Activated CD4-positive, CD25-positive, alpha-beta regulatory T cell (primary cell): ENCODE results near the gene OR6B3.
"Not testable (repeated sequence)": the region's sequence is repeated elsewhere in the genome, so short reads cannot be mapped to it uniquely, and the experiment has no call there.

ENCODE experiments used
- DNase-seq, 4 experiments: peaks; one replicate each; lab custom pipeline; 2025; lab: John Stamatoyannopoulos, UW

The OR6B3 gene

DNA sequence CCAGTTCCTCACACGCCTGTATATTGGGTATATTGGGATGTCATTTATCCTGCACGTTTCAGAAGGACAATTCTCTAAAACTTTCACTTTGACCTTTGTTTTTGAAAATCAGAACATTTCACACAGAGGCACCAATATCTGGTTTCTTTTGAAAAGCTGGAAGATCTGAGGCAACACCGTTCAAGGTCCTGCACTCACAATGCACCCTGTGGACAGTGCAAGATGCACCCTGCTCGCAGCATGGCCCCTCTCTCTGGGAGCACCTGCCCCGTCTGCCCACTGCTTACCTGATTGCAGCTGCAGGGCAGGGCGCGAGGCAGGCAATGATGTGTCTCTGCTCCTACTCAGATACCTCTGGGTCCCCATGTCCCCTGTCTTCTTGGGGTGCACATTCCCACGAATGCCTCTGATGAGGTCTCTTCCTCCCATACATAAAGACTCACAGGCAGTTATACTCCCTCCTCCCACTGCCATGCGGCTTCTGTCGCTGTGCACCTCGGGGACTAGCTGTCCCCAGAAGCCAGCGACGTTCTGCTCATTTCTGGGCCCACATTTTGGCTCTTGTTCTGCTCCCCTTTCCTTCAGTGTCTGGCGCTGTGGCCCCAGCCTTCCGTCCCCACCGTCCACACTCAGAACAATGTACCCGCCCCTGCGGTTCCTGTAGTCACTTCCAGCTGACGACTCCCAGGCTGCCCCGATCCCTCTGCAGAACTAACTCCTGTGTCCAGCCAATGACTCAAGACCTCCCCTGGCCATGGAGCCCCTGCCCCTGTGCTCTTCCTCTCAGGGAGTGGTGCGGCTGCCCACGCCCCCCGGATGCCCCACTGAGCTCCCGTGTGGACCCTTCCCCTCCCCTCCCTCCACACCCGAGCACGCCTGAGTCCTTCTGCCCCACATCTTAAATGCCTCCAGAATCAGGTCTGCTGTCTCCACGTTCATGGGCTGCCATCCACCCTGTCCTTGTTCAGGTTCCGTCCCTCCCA, at the start of gene OR6B3:
TSS of gene OR6B3 (minus strand) at position 349 of the 983 bp plus-strand sequence.
- no peak for DNase-seq

DNA sequence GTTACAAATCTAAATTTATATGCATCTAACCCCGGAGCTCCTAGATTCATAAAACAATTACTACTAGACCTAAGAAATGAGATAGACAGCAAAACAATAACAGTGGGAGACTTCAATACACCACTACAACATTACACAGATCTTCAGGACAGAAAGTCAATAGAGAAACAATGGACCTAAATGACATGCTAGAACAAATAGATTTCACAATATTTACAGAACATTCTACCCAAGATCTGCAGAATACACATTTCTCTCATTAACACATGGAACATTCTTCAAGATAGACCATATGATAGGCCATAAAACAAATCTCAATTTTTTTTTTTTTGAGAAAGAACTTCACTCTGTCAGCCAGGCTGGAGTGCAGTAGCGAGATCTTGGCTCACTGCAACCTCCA, 45.0 kb upstream of the OR6B3 start:
- DNase-seq, result no peak

DNA sequence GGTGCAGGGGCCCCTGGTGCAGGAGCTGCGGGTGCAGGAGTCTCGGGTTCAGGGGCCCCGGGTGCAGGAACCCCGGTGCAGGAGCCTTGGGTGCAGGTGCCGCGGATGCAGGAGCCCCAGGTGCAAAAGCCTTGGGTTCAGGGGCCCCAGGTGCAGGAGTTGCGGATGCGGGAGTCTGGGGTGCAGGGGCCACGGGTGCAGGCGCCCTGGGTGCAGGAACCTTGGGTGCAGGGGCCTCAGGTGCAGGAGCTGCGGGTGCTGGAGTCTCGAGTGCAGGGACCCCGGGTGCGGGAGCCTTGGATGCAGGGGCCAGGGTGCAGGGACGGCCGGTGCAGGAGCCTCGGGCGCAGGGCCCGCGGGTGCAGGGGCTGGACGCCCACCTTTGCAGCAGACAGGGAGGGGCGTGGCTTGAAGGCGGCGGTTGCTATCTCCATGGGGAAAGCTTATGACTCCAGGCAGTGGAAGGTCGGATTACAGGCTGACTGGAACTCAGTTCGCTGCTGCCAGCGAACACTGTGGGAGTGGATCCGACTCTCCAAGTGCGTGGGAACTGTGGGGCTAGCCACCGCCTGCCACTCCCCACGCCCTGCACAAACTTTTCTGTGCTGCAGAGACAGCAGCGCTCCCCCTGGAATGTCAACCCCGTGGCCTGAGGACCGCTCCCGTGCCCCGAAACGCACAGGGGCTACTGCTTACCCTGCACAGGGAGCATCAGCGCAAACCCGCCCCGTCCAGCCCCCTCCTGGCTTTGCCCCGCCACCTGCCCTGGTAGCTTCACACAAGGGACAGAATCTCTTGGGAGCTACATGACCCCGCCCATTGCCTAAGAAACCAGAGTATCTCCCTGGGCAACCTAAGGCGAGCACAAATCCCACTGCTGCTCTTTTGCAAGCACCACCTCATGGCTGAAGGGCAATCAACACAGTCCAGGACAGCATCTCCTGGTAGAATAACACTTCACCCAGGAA, 42.5 kb upstream of the OR6B3 start:
- DNase-seq, result no peak

DNA sequence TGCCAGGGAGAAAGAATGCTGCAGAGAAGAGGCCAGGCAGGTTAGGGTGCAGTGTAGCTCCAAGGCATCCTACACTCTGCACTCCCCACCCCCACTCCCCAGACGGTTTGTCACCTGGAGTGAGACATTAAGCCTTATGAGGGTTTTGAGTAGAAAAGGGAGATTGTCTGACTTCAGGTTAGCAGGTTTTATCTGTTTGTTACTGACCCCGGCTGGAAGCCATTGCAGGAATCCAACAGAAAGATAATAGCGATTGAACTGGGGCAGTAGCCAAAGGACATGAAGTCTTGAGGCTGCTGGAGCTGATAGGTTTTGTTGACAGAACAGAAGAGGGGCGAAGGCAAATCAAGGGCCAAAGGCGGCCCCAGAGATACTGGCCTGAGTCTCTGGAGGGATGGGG, 36.0 kb upstream of the OR6B3 start:
- no peak for DNase-seq

DNA sequence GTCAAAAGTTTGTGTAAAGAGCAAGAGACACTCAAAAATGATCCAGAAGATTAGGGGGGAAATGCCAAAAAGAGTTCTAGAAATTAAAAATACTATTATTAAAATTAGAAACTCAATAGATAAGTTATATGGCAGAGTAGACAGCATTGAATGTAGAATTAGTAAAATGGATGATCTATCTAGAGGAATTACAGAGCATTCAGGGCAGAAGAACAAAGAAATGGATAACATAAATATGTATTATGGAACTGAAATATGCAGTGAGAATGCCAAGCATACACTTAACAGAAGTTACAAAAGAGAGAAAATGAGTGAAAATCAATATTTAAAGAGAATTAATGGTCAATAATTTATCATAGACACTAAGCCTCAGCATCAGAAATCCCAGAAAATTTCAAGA, 33.2 kb upstream of the OR6B3 start:
- DNase-seq, result no peak

DNA sequence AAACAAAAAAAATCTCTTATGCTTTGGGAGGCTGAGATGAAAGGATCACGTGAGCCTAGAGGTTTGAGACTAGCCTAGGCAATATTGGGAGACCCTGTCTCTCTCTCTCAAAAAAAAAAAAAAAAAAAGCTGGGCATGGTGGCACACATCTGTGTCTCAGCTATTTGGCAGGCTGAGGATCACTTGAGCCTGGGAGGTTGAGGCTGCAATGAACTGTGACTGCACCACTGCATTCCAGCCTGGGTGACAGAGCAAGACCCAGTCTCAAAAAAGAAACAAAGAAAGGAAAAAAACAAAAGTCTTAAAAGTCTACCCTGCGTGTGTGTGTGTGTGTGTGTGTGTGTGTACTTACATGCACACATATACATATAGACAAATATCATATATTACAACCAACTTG, 25.3 kb upstream of the OR6B3 start:
- no peak for DNase-seq

DNA sequence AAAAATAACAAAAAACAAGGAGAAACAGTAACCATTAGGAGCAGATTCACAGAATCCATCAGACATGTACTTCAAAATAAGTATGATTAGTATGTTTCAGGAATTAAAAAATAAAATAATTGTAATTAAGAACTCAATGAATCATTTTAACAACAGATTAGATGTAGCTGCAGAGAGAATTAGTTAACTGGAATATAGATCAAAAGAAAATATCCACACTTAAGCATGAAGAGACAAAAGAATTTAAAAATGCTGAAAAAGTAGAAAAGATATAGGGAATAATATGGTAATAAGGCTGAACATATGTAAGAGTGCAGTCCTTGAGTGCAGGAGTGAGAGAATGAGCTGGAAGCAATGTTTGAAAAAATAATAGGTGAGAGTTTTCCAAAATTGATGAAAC, 24.1 kb upstream of the OR6B3 start:
- DNase-seq, result no peak

DNA sequence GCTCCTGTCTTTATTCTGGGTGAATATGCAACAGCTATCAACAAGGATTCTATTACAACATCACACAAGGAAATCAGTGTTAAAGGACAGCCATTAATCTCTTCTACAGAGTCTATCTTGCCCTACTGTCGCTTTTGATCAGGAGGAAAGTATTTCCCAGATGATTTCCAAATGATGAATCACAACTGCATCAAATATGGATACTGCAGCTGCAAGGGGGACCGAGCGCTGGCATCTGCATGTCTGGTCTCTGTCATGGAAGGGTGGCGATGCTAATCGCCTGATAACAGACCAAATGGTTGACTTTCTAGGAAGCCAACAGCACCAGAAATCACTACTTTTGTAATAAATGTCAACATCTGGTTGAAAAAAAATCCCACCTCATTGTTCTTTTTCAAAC, 21.2 kb upstream of the OR6B3 start:
- no peak for DNase-seq

DNA sequence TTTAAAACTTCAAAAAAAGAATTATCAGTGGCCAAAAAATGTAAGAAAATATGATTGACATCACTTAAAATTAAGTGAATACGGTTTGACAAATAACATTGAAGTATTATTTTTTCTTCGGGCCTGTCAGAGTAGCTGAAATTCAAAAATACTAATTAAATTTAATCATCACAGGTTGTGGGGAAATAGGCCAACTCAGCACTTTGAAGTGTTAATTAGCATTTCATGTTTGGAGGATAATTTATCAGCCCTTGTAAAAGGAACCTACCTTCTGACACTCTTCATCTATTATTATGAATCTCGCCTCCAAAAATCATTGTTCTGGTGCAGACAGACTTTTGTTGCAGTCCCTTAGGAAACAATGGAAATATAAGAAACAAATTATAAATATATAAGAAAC, 17.6 kb upstream of the OR6B3 start:
- DNase-seq, result no peak

DNA sequence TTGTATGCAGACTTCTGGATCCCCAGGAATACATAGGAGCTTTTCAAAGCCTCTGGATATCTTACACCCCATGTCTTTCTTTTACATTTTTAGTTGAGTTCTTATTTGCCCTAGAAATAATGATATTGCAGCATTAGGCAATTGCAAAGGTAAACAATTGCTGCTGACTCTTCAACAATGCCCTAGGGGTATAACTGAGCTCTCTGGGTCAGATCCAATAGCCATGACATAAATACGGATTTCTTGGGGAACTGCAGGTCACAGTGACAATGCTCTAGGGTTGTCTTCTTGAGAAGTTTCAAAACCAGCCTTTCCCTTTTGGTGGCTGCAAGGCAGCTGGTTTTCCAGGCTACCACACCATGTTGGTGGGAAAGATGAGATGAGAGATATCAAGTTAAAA, 16.5 kb upstream of the OR6B3 start:
- no peak for DNase-seq

DNA sequence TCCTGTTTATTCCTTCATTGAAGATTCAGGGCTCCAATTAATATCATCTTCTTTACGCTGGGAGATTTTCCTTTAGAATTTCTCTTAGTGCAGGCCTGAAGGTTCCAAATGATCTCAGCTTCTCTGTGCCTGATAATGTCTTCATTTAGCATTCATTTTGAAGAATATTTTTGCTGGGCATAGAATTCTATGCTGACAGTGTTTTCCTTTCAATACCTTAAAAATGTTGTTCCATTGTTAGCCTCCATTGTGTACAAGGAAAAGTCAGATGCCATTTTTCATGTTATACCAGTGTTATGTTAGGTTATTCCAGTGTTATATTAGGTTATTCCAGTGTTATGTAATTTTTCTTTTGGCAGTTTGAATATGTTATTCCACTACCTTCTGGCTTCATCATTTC, 14.9 kb upstream of the OR6B3 start:
- DNase-seq, result no peak

DNA sequence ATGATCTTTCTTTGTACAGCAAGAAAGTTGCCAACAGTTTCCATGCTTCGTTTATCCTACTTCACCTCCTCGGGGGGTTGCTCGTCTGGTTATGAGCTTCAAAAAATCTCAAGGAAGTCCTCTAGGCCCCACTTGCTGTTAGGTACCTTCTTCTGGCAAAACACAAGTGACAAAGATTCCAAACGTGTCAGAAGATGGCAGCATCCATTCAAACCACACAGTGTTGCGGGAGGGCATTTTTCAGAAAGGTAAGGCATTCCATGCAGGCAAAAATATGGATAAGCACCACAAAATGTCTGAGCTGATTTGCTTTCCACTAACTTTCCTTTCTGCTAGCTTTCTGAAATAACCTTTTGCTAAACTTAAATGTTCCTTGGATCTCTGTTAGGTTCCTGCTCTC, 13.2 kb upstream of the OR6B3 start:
- no peak for DNase-seq

DNA sequence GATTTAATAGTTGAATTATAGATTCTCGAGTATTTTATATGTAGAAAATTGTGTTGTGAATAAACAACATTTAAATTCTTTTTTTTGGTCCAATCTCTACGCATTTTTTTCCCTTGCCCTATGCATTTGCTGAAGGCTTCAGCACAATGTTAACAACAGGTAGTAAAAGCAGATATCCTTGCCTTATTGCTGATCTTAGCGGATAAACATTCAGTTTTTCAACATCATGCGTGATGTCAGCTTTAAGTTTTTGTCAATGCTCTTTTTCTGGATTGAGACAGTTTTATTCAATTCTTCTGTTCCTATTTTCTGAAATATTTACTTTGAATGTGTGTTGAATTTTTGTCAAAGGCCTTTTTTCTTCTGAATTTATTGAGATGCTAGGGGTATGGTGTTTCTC, 11.6 kb upstream of the OR6B3 start:
- no peak for DNase-seq

DNA sequence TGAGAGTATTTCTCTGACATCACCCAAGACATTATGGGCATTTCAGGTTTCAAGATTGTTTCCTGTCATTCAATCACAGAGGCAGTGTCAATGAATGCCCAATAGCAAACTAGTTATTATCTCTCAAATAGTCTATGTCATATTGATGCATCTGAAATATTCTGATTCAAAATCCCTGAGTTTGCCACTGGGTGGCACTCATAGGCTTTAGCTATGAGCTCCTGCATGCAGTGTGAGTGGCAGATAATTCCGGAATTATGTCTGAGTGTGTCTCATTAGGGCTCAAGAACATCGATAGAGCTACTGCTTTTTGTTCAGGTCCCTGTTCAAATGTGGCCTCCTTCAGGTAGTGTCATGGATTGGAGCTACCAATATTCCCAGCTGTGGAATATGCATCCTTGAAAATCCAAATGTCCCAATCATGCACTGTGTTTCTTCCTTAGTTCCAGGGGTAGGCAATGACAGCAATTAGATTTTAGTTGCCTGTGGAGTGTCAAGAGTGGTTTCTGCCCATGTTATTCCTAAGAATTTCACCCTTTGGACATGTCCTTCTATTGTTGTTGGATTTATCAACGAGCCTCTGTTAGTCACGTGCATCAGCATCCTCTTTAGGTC, 7.8 kb upstream of the OR6B3 start:
- DNase-seq, result peak in 1 of 4 experiments; percentile 14

DNA sequence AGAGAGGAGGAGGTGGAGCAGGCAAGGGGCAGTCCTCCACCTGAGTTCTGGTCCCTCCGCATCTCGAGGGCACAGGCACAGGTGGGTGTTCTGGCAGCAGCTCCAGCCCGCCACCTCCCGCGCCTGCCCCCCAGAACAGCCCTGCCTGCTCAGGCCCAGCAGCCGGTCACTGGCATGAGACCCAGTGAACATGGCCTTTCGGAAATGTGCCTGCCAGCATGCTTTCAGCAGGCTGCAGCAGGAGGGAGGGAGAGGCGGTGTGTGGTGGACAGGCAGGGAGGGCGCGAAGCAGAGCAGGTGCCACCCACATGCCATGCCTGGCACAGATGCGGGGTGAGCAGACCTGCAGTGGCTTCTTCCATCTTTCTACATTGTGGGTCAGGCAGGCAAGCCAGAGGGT, 3.4 kb upstream of the OR6B3 start:
- no peak for DNase-seq

DNA sequence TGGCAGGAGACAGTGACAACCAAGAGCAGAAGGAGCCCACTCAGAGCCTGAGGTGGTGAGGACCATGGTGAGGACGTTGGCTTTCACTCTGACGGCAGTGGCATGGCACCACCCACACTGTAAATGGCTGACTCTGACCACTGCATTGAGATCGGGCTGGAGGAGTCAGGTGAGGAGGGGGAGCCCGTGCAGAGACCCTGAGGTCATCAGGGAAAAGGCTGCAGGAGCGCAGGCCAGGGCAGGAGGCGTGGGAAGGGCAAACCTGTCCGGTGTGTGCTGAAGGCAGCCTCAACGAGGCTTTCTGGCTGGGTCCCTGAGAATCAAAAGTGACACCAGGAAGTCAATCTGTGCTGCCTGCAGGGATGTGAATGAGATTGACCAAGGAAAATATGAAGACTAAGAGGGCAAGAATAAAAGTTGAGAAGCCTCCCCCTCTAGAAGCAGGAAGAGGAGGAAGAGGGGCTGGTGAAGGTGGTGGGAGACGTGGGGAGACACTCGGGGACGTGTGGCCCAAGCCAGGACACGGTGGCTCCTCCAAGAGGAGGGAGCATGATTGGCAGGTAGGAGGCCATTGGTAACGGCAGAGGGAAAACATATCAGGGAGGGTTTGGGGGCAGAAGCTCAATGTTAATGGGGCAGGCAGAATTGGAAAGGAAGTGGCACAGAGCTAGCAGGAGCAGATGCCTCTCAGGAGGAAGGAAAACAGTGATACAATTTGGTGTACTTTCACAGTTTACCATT, 2.0 kb upstream of the OR6B3 start:
- no peak for DNase-seq

DNA sequence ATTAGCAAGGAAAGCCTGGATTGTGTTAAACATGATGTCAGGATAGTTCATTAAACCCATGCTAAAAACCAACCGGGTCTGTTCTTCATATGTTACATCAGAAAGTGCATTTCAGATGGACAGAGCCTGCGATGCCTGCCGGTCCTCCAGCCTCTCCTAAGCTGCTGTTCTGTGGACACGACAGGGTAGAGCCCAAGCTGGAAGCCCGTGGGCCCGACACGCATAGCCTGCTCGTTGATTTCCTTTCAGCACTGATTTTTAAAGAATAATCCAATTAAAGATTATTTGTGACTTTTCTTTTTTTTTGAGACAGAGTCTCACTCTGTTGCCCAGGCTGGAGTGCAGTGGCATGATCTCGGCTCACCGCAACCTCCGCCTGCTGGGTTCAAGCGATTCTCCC, 797 bp downstream of the OR6B3 start:
- DNase-seq, result no peak

DNA sequence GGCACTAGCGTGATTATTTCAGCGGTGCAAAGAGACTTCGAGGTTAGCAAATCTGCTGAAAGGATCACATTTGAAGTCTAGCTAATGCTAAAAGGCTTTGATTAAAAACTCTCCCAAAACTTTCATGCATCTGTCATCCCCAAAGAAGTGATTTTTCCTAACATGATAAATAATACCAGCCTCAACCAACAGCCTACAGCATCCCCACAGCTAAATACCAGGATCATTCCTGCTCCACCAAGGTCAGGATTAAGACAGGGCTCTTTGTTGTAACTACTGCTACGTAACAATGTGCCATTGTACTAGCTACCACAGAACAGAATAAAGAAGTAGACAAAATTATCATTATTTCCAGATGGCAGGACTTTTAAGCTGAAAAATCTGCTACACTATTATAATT, 1.6 kb downstream of the OR6B3 start:
- DNase-seq, result no peak

DNA sequence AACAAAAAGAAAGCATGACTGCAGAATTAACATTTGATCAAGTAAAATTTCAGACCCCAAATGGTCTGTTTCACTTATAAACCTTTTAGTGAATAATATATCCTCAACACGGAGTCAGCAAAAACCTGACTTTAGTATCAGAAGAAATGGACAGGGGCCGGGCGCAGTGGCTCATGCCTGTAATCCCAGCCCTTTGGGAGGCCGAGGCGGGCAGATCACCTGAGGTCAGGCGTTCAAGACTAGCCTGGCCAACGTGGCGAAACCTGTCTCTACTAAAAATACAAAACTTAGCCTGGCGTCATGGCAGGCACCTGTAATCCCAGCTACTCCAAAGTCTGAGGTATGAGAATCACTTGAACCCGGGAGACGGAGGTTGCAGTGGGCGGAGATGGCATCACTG, 3.0 kb downstream of the OR6B3 start:
- DNase-seq, result no peak

DNA sequence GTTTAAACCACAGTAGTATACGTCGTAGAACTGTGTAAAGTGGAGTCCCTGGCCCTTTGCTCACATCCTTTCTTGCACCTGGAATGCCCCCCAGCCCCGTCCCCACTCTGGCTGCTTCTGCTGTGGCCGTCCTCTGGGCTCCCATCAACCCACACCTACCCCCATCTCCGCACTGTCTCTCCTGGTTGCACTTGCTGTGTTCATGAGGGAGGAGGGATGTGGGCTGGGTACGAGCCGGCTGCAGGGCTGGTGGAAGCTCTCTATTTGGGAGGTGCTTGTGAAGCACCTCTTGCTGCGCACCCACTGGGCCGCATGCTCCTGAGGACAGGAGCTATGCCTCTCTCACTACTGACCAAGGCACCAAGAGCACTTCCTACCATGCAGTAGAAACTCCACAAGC, 5.1 kb downstream of the OR6B3 start:
- no peak for DNase-seq

DNA sequence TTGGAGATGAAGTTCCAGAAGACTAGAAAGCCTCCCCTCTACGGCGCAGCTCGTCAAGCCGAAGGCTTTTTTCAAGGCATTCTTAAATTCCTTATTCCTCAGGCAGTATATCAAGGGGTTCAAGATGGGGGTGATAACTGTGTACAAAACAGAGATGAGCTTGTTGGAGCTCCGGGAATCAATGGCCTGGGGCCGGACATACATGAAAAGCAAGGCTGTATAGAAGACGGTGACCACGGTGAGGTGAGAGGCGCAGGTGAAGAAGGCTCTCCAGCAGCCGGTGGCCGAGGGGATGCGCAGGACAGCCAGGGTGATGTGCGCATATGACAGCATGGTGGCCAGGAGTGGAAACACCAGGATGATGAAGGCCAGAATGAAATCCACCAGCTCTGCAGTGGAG, 8.2 kb downstream of the OR6B3 start:
- DNase-seq, result no peak

DNA sequence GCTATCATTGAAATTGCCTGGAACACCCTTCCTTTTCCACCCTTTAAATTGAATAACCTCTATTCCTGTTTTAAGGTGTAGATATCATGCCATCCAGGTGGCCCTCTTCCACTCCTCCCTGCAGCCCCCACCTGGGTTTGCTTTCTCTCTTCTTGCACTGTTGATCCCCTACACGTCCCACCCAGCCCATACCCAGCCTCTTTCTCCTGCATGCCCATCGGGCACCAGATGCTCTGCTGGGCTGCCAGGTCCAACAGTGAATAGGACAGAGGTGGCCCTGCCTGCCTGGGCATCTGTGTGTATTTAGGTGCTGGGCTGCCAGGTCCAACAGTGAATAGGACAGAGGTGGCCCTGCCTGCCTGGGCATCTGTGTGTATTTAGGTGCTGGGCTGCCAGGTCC, 9.2 kb downstream of the OR6B3 start:
- not testable (repeated sequence) for DNase-seq
